GM10248 (cell line): ENCODE data around the gene TEX44.

Experiments
- CTCF ChIA-PET: fragments of 300-600 bp; sonication (Branson Sonifier 250); formaldehyde crosslinking; extraction: SDS; loops from one replicate; lab custom pipeline; 2021; ENCODE audit warnings: antibody characterized with exemption; lab: Yijun Ruan, JAX
- POLR2A ChIA-PET: fragments of 350-650 bp; sonication (Branson Sonifier 250); formaldehyde crosslinking; extraction: SDS; loops from one replicate; lab custom pipeline; 2020; ENCODE audit warnings: antibody characterized with exemption; lab: Yijun Ruan, JAX
- DNase-seq: peaks from one replicate; pipeline ENCODE4 v3.0.0; 2012; ENCODE audit errors: extremely low spot score
- TF ChIP-seq, protein P1 (sequence below): IDR thresholded peaks from 2 replicates; pipeline ENCODE4 v1.5.1; 2012; ENCODE audit warnings: mild to moderate bottlenecking, low read depth; ENCODE audit errors: extremely low read depth, missing control alignments, control extremely low read depth

The TEX44 gene

GRCh38 chr2:231611273-231612108 is 18.8 kb downstream of the TEX44 start:
- CTCF ChIA-PET = interaction anchor here (0.8 to 15.5 kb wide), 34 partner anchors 9 to 174 kb away, joined by 3 to 243 read pairs (median 4); partner anchors contain the start of genes COPS7B, NCL and PTMA
- POLR2A ChIA-PET = interaction anchor here (0.6 to 4.2 kb wide), 8 partner anchors 10 to 304 kb away, joined by 3 to 33 read pairs (median 4); partner anchors contain the start of gene PTMA
- TF ChIP-seq, protein P1, sequence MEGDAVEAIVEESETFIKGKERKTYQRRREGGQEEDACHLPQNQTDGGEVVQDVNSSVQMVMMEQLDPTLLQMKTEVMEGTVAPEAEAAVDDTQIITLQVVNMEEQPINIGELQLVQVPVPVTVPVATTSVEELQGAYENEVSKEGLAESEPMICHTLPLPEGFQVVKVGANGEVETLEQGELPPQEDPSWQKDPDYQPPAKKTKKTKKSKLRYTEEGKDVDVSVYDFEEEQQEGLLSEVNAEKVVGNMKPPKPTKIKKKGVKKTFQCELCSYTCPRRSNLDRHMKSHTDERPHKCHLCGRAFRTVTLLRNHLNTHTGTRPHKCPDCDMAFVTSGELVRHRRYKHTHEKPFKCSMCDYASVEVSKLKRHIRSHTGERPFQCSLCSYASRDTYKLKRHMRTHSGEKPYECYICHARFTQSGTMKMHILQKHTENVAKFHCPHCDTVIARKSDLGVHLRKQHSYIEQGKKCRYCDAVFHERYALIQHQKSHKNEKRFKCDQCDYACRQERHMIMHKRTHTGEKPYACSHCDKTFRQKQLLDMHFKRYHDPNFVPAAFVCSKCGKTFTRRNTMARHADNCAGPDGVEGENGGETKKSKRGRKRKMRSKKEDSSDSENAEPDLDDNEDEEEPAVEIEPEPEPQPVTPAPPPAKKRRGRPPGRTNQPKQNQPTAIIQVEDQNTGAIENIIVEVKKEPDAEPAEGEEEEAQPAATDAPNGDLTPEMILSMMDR = peak; percentile 6
- peak; percentile 48 for DNase-seq

DNA sequence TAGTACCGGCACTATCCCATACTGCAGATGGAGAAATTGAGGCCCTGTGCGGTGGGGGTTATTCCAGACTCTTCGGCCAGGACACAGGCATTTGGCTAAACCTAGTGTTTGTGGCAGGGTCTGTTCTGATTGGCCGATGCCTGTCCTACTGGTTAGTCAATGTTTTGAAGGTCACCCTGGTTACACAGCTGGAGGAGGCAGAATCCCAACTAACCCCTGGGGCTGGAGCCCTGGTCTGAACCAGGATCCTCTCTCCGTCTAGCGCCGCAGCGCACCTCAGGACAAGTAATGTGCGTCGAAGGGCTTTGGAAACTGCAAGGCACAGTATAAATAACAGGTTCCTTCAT is 19.4 kb downstream of the TEX44 start:
- CTCF ChIA-PET = interaction anchor here (0.8 to 15.5 kb wide), 35 partner anchors 9 to 174 kb away, joined by 3 to 243 read pairs (median 4); partner anchors contain the start of genes COPS7B, NCL and PTMA
- POLR2A ChIA-PET = interaction anchor here (0.6 to 4.2 kb wide), 8 partner anchors 11 to 303 kb away, joined by 3 to 33 read pairs (median 4); partner anchors contain the start of genes NCL and PTMA
- no peak for DNase-seq
- TF ChIP-seq, protein P1 = no peak

GRCh38 chr2:231612456-231613330 is 20.0 kb downstream of the TEX44 start:
- TF ChIP-seq, protein P1 = peak; percentile 85
- DNase-seq = peak; percentile 89
- CTCF ChIA-PET = interaction anchor here (0.8 to 15.5 kb wide), 48 partner anchors 8 to 173 kb away, joined by 3 to 243 read pairs (median 4); partner anchors contain the start of genes COPS7B, NCL and PTMA
- POLR2A ChIA-PET = interaction anchor here (0.6 to 4.2 kb wide), 10 partner anchors 11 to 149 kb away, joined by 3 to 33 read pairs (median 5); partner anchors contain the start of genes NCL and PTMA

DNA sequence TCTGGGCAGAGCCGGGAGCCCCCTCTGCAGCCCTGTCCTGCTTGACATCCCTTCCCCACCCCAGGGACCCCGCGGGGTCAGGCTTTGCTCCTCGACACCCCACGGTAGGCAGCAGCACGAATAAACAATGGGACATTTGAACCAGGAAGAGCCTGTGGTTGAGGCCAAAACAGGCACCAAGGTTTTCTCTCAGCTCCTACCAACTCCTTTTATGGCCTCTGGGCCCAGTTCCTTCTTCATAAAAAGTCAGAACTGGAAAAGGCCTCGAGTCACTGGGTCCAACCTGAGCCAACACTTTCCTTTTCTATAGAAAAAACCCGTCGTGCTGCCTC is 20.6 kb downstream of the TEX44 start:
- POLR2A ChIA-PET = interaction anchor here (0.6 to 4.2 kb wide), 7 partner anchors 59 to 149 kb away, joined by 4 to 33 read pairs (median 7); partner anchors contain the start of gene PTMA
- CTCF ChIA-PET = interaction anchor here (0.6 to 15.5 kb wide), 32 partner anchors 9 to 146 kb away, joined by 3 to 243 read pairs (median 6); partner anchors contain the start of gene PTMA
- TF ChIP-seq, protein P1 = no peak
- no peak for DNase-seq

GRCh38 chr2:231613663-231614558 is 21.2 kb downstream of the TEX44 start:
- ChIA-PET CTCF (interaction anchor here (0.6 to 15.5 kb wide), 32 partner anchors 8 to 145 kb away, joined by 3 to 243 read pairs (median 6); partner anchors contain the start of gene PTMA), POLR2A (interaction anchor here (0.6 to 4.2 kb wide), 9 partner anchors 59 to 149 kb away, joined by 3 to 33 read pairs (median 6); partner anchors contain the start of gene PTMA)
- TF ChIP-seq, protein P1 = peak; percentile 17
- peak; percentile 91 for DNase-seq
